HG02623 (cell line): ENCODE results near the gene LNX2.
"Not testable (repeated sequence)": the region's sequence is repeated elsewhere in the genome, so short reads cannot be mapped to it uniquely, and the experiment has no call there.

Source experiments
- ATAC-seq: cut with Tn5 transposase; IDR thresholded peaks from one replicate; pipeline ENCODE4 v1.9.1; 2021; ENCODE audit warnings: moderate library complexity; ENCODE audit not compliant: unreplicated experiment

LNX2 gene

DNA sequence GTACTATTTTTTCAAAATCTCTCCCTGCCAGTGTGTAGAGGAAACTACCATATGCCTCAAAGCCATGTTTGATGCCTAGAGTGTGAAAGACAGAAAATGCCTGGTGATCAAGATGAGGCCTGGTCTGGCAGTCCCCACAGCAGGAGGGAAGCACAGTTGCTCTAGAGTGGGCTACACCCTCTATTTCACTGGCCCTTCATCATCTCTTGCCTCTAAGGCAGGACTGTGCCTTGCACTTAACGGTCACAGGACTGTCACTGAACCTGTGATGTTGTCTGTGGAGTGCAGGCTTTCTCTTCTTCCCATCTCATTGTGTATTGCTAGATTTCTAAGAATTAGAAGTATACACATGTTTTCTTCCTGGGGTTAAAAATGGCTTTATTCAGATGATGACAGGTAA lies 17.7 kb upstream of the LNX2 start:
- ATAC-seq, result no peak

- no peak for ATAC-seq
These were observed 16.9 kb upstream of the LNX2 start for GRCh38 chr13:27637289-27637626.

- no peak for ATAC-seq
These were observed 16.4 kb upstream of the LNX2 start for GRCh38 chr13:27636589-27637288.

GRCh38 chr13:27635266-27635665 lies 14.9 kb upstream of the LNX2 start:
- ATAC-seq, result no peak

DNA sequence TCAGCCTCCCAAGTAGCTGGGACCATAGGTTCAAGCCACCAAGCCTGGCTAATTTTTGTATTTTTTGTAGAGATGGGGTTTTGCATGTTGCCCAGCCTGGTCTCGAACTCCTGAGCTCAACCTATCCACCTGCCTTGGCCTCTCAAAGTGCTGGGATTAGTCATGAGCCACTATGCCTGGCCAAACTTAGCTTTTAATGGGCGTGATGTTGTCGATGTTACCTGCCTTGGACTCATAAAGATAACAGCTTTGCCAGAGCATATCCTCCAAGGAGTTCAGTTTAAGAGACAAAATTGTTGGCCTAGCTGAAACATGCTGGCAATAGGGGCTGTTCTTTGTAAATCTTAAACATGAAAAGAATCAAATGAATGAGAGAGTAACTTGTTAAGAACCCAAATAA lies 14.5 kb upstream of the LNX2 start:
- no peak for ATAC-seq

GRCh38 chr13:27634231-27634630 lies 13.9 kb upstream of the LNX2 start:
- no peak for ATAC-seq

GRCh38 chr13:27632648-27633047 lies 12.3 kb upstream of the LNX2 start:
- no peak for ATAC-seq

- ATAC-seq, result no peak
These were observed 11.9 kb upstream of the LNX2 start for GRCh38 chr13:27632214-27632613.

DNA sequence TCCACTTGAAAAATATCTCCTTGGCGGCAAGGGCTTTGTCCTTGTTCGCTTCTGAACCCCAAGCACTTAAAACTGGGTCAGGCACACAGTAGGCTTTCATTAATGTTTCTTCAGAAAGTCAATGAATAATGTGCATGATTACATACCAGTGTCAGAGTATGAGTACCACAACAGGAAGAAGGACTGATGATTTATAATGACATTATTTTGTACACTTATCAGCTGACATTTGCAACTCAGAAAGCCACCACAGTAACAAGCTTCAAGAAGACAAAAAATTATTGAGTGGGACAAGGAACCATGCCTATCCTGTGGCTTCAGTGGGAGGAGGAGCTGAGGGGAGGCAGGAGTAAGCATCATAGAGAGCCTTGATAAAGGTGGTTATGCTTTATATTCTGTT lies 11.3 kb upstream of the LNX2 start:
- no peak for ATAC-seq

DNA sequence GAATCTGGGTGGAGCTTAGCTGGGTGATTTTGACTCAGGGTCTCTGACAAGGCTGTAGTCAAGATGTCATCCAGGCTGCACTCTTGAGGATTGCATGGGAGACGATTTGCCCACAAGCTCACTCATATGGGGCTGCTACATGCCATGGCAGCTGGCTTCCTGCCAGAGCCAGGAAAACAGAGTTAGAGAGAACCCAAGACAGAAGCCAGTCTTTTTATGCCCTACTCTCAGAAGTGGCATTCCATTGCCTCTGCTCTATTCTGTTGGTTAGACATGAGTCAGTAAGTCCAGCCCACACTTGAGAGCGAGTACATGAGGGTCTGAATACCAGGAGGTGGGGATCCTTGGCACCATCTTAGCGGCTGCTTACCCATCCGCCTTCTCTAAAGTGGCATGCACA lies 10.8 kb upstream of the LNX2 start:
- ATAC-seq, result no peak

DNA sequence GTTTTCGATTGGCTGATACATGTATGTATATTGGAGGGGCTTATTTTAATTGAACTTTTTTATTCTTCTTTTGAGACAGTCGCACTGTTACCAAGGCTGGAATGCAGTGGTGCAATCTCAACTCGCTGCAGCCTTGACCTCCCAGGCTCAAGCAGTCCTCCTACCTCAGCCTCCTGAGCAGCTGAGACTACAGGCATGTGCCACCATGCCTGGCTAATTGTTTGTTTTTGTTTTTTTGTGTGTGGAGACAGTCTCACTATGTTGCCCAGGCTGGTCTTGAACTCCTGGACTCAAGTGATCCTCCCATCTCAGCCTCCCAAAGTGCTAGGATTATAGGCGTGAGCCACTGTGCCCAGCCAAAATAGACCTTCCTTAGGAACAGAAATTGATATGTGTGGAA lies 8.4 kb upstream of the LNX2 start:
- not testable (repeated sequence) for ATAC-seq

- ATAC-seq, result no peak
These were observed 7.8 kb upstream of the LNX2 start for GRCh38 chr13:27628081-27628480.

DNA sequence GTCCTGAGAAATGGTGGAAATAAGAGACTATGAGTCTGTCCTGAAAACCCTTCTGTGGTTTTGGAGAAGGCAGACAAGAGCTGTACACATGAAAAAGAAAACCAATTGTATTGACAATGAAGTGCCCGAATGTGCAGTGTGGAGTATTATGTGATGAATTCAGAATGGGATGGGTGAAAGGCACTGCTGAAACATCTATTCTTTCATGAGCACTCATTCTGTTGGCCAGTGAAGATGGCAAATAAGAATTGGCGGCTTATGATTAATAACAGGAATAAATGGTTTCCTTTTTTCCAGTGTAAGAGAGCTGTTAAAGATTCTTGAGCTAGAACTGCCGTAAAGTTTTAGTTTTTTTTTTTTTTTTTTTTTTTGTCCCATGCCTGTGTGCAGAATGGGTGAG lies 7.1 kb upstream of the LNX2 start:
- no peak for ATAC-seq

DNA sequence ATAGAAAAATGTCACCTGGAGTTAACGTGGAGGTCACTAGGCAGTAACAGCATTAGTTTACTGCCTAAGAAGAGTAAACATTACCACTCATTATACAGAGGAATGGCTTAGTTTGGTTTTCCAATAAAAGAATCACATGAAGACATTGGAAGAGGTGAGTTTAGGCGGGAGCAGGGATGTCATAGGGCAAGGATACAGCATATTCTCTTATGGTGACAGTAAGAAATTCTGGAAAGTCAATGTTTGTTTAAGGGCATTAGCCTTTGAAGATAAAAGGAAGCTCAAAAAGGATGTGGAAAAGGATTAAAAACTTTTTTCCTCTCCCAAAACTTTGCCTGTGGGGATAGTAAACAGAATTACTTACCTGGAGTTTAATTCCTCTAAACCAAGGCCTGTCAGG lies 5.5 kb upstream of the LNX2 start:
- no peak for ATAC-seq

DNA sequence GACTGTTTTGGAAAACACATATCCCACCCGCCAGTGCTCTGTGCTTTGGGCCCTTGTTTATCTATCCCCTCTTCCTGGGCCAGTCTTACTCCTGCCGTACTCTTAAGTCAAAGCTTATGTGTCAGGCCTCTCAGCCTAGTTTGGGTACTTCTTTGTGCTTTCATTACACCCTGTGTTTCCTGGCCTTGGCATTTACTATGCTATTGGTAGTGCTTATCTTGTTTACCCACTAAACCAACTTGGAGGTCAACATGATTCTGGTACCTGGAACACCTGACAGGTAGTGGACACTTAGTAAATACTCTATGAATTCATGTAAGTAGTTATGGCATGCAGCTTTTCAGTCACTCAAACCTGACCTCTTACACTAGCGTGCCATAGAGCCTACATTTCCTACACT lies 3.7 kb upstream of the LNX2 start:
- no peak for ATAC-seq

DNA sequence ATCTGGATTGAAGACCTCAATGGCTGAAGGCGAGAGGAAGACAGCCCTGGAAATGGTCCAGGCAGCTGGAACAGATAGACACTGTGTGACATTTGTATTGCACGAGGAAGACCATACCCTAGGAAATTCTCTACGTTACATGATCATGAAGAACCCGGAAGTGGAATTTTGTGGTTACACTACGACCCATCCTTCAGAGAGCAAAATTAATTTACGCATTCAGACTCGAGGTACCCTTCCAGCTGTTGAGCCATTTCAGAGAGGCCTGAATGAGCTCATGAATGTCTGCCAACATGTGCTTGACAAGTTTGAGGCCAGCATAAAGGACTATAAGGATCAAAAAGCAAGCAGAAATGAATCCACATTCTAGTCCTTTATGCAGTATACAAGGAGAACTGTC lies 2.6 kb upstream of the LNX2 start:
- ATAC-seq, result no peak

DNA sequence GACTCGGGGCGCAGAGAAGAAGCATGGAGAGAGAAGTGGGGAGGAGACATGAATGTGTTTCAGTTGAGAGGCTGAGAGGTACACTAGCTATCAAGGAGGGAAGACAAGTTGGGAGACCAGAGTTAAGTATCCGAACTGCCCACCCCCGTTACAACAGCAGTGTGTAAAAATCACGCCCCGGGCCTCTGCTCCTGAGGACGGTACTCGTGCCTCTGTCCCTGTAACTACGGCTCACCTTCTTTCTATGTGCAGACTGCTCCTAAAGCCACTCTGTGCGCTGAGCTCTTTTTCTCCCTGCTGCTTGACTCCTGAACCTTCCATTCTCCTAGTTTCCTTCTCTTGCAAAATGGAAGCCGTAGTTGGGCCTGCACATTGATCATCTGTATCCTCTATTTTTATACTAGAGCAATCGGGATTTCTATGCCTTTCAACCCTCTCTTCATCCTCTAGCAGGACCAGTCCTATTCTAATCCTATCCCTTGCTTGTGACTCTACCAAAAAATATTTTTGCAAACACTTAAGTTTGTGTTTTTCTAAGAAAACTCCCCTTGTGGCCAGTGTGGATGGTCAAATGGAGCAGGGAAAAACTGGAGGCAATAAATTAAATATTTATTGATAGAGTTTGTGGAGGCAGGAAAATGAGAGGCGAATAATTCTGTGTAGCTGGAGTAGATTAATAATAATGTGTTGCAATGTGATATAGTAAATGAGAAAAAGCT lies 1.9 kb upstream of the LNX2 start:
- ATAC-seq, result no peak

- ATAC-seq, result peak; percentile 50
These were observed 1.2 kb upstream of the LNX2 start, which contains the start of gene POLR1D for GRCh38 chr13:27621366-27622101. Gene POLR1D (plus strand): TSS chr13:27621892. CDS start chr13:27621984, 92 bp downstream.

- ATAC-seq, result no peak
These were observed 712 bp upstream of the LNX2 start for GRCh38 chr13:27621116-27621365.

GRCh38 chr13:27619728-27620376 lies 477 bp downstream of the LNX2 start:
- ATAC-seq, result peak; percentile 19

GRCh38 chr13:27619093-27619727 lies 1.1 kb downstream of the LNX2 start:
- ATAC-seq, result no peak
